ENCODE results near the gene CRB2.

The CRB2 gene

GRCh38 chr9:123410281-123410910 is 54.4 kb downstream of the CRB2 start:
- TF ChIP-seq, protein P1, sequence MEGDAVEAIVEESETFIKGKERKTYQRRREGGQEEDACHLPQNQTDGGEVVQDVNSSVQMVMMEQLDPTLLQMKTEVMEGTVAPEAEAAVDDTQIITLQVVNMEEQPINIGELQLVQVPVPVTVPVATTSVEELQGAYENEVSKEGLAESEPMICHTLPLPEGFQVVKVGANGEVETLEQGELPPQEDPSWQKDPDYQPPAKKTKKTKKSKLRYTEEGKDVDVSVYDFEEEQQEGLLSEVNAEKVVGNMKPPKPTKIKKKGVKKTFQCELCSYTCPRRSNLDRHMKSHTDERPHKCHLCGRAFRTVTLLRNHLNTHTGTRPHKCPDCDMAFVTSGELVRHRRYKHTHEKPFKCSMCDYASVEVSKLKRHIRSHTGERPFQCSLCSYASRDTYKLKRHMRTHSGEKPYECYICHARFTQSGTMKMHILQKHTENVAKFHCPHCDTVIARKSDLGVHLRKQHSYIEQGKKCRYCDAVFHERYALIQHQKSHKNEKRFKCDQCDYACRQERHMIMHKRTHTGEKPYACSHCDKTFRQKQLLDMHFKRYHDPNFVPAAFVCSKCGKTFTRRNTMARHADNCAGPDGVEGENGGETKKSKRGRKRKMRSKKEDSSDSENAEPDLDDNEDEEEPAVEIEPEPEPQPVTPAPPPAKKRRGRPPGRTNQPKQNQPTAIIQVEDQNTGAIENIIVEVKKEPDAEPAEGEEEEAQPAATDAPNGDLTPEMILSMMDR (IDR thresholded peaks at IDR 0.05; ENCODE audit: low read depth, low read length) = no peak
- DNase-seq (ENCODE audit: extremely low read depth, low read depth) = no peak

- TF ChIP-seq, protein P1 (IDR thresholded peaks at IDR 0.05; ENCODE audit: low read depth, low read length) = no peak
- no peak for DNase-seq (ENCODE audit: extremely low read depth, low read depth)
Observed at GRCh38 chr9:123411191-123411590, 55.2 kb downstream of the CRB2 start.

DNA sequence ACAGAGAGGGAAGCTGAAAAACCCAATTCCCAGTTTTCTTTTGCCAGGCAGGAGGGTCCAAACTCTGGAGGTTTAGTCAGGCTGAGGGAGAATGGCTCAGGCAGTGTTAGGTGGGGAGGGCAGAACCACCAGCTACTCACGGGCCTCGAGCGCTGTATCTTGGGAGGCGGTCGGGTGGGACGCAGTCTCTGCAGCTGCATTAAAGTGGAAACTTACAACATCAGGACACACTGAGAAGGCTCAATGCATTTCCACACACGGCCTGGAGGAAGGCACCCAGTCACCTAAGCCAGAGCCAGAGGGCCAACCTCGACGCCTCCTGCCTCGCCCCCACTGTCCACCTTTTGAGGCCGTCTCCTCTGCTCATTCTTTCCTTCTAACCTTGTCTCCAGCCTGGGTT is 55.6 kb downstream of the CRB2 start:
- TF ChIP-seq, protein P1 (IDR thresholded peaks at IDR 0.05; ENCODE audit: low read depth, low read length) = no peak
- no peak for DNase-seq (ENCODE audit: extremely low read depth, low read depth)

DNA sequence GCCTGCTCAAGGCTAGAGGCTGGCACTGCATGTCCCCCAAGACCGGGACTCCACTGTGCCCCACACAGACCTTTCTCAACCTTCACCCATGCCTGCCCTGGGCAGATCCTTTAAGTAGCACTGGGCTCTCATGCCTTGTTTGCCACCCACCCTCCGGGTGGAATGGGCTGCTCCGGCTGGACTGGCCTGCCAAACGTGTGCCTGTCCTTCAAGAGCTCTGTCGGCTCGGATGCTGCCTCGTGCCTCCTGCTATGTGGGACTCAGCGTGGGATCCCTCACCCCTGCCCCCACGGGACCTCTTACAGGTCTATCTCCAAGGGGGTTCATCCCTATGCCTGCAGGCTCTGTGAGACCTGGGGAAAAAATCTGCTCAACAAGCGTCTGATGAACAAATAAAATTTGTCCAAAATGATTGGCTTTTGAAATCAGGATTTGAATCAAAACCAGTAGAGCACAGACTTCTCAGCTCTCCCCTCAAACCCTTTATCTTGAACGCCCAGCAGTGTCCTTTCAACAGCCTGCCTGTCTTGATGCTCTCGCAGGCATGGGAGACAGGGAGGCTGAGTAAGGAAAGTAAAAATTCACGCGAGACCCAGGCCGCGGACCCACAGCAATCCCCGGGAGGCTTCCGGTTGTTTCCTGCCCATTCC is 56.3 kb downstream of the CRB2 start:
- TF ChIP-seq, protein P1 (IDR thresholded peaks at IDR 0.05; ENCODE audit: low read depth, low read length) = no peak
- no peak for DNase-seq (ENCODE audit: extremely low read depth, low read depth)

DNA sequence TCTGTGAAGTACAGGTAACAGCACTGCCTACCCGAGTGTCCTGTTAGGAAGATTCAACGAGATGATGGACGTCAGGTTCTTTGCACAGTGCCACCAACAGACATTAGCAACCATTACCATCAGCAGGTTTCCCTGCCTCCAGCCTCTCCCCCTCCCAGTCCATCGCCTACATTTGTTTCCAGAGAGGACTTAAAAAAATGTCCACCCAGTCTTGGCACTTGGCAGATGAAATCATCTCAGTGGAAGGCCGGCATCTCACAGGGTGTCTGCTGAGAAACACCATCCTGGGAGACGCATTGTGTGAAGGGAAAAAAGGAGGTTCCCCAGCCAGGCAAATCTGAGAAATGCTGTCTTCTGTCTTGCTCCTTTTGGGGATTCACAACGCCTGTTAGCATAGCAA is 58.2 kb downstream of the CRB2 start:
- DNase-seq (ENCODE audit: extremely low read depth, low read depth) = no peak
- TF ChIP-seq, protein P1 (IDR thresholded peaks at IDR 0.05; ENCODE audit: low read depth, low read length) = no peak

DNA sequence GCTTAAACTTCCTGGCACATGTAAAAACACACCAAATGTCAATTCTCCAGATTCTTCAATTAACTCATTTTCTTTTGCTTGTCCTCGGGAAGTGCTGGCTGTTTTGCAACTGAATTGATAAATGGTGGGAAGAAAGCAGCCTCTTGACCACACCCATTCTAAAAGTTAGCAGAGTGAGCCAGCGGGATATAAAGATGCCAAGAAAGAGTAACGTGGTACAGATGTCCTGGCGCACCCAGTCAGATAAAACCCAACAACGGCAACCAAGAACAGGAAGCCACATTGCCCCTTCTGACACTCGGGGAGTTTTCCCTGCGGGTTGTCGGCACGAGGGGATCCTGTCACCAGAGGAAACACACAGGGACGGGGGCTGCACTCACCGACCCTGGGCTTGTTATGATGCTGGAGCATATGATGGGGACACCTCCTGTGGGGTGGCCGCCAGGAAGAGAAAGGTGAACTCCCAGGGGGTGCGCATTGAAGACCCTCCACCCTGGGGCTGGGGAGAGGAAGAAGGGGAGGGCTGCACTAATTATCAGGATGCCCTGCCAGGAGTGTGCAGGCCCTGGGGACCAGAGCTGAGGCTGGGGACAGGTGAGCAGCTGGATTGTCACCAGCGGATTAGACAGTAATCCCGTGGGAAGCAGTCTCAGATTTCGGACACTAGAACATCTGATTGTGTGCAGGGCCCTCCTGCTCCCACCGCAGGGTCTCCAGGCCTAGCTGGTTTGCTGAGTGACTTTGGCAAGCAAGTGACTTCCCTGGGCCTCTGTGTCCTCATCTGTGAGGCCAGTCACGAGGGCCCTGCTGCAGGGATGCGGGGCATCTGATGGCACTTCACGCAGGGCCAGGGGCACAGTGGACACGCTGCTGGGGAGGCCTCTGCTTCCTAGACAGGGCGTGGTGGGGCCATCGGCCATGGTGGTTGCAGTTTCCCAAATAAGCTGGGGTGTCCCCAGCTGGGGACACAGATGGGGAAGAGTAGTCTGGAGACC is 59.2 kb downstream of the CRB2 start:
- TF ChIP-seq, protein P1 (IDR thresholded peaks at IDR 0.05; ENCODE audit: low read depth, low read length) = no peak

More for the DNA sequence above, 59.2 kb downstream of the CRB2 start:
- DNase-seq (ENCODE audit: extremely low read depth, low read depth) = no peak

Measured in AG09319 (cell line).